GM12878 (cell line): Measurements from ENCODE around the gene ZNF710. TPM values are rescaled to one million over a fixed set of nuclear protein-coding genes. Genes with fewer than 3 reads are reported as not detected.

Source experiments
- ATAC-seq: fragments of 200-7000 bp; cut with Tn5 transposase; 3 replicates; pipeline ENCODE4 v1.9.1; 2020; ENCODE audit warnings: mild to moderate bottlenecking, moderate library complexity
- BruUV-seq: library from RNA; stranded (reverse); fragments of 400-500 nt; replicated peaks from 2 replicates; lab custom pipeline; 2021; lab: Mats Ljungman, UMichigan
- CTCF ChIA-PET: fragments of 300-600 bp; sonication (Branson Sonifier 250); formaldehyde crosslinking; extraction: SDS; loops from one replicate; lab custom pipeline; 2021; ENCODE audit warnings: inconsistent platforms; lab: Yijun Ruan, JAX
- POLR2A ChIA-PET: fragments of 350-600 bp; formaldehyde crosslinking; extraction: SDS; loops from one replicate; lab custom pipeline; 2021; ENCODE audit warnings: inconsistent platforms; lab: Charles Lee
- RAD21 ChIA-PET: fragments of 300-600 bp; sonication (Branson Sonifier 250); formaldehyde crosslinking; loops from one replicate; lab custom pipeline; 2023; ENCODE audit warnings: antibody characterized with exemption; ENCODE audit not compliant: unreplicated experiment; lab: Charles Lee
- SMC1A ChIA-PET: fragments of 300-600 bp; sonication (Branson Sonifier 250); formaldehyde crosslinking; loops from one replicate; lab custom pipeline; 2023; ENCODE audit not compliant: unreplicated experiment, uncharacterized antibody; lab: Charles Lee
- DNase-seq: peaks from one replicate; pipeline ENCODE4 v3.0.0-alpha.2; 2011; ENCODE audit warnings: low read depth, low spot score
- FAIRE-seq: peaks from 3 replicates; lab custom pipeline; 2011; peaks lifted over from hg19 to GRCh38; lab: Jason Lieb, UNC
- H2AFZ ChIP-seq: 2 replicates; pipeline ENCODE4 v1.6.0; 2011; ENCODE audit warnings: low read depth, low read length, control low read depth; ENCODE audit not compliant: control insufficient read depth
- H3K27ac ChIP-seq: 2 replicates; pipeline ENCODE4 v1.5.1; 2011; ENCODE audit warnings: control low read depth; ENCODE audit not compliant: control insufficient read depth, insufficient read depth
- H3K27me3 ChIP-seq, 2 experiments: replicated peaks in 1 of 2; 2 replicates each; pipeline versions ENCODE4 v1.6.0 to v1.6.1; 2011; ENCODE audit warnings: low read length in 1 of 2; ENCODE audit not compliant: control insufficient read depth in 2 of 2, insufficient read depth in 2 of 2
- H3K36me3 ChIP-seq, 2 experiments: 2 replicates each; pipeline ENCODE4 v1.5.1; 2011; ENCODE audit warnings: low read length in 1 of 2; ENCODE audit not compliant: control insufficient read depth in 2 of 2, insufficient read depth in 2 of 2
- H3K4me1 ChIP-seq: 2 replicates; pipeline ENCODE4 v1.6.1; 2011; ENCODE audit warnings: mild to moderate bottlenecking, low read length, moderate library complexity, mixed read lengths; ENCODE audit not compliant: control insufficient read depth, insufficient read depth
- H3K4me2 ChIP-seq: 2 replicates; pipeline ENCODE4 v1.6.0; 2011; ENCODE audit warnings: control low read depth; ENCODE audit not compliant: control insufficient read depth, insufficient read depth
- H3K4me3 ChIP-seq: fragments of 200-600 bp; sonication (generic); 2 replicates; pipeline ENCODE4 v1.5.1; 2016
- H3K79me2 ChIP-seq: 2 replicates; pipeline ENCODE4 v1.6.0; 2011; ENCODE audit warnings: low read length; ENCODE audit not compliant: control insufficient read depth, insufficient read depth
- H3K9ac ChIP-seq: 2 replicates; pipeline ENCODE4 v1.8.0; 2011; ENCODE audit warnings: low read length, control low read depth, mixed read lengths; ENCODE audit not compliant: control insufficient read depth, insufficient read depth
- H3K9me3 ChIP-seq: replicated peaks from 3 replicates; pipeline ENCODE4 v1.5.1; 2011; ENCODE audit warnings: mild to moderate bottlenecking, low read length; ENCODE audit not compliant: control insufficient read depth, insufficient read depth
- H4K20me1 ChIP-seq: 2 replicates; pipeline ENCODE4 v1.6.0; 2011; ENCODE audit not compliant: control insufficient read depth, insufficient read depth
- CREM ChIP-seq: IDR thresholded peaks from 2 replicates; pipeline ENCODE4 v1.6.1; 2014; ENCODE audit warnings: antibody characterized with exemption, low read depth
- EP300 ChIP-seq, 2 experiments: fragments of 150-350 bp in 1 of 2; IDR thresholded peaks; 2 replicates each; pipeline ENCODE4 v1.6.1; 2011 to 2012; ENCODE audit warnings: low read depth in 2 of 2, low read length in 2 of 2, borderline replicate concordance in 1 of 2, improper control_type of control experiment in 1 of 2, inconsistent platforms in 1 of 2; ENCODE audit not compliant: control insufficient read depth in 1 of 2
- HDGF ChIP-seq: fragments of 450-650 bp; IDR thresholded peaks from 2 replicates; pipeline ENCODE4 v1.6.1; 2016; ENCODE audit warnings: antibody characterized with exemption
- POLR2AphosphoS5 ChIP-seq: IDR thresholded peaks from 2 replicates; pipeline ENCODE4 v1.6.1; 2011; ENCODE audit warnings: mild to moderate bottlenecking, low read length, inconsistent platforms
- SKIL ChIP-seq: fragments of 450-650 bp; IDR thresholded peaks from 2 replicates; pipeline ENCODE4 v1.6.1; 2017; ENCODE audit warnings: mild to moderate bottlenecking, low read depth, inconsistent platforms; ENCODE audit not compliant: poor library complexity, severe bottlenecking
- SREBF2 ChIP-seq: IDR thresholded peaks from 2 replicates; pipeline ENCODE4 v1.6.1; 2012; ENCODE audit warnings: mild to moderate bottlenecking, low read length
- SUZ12 ChIP-seq: fragments of 200-600 bp; sonication (generic); IDR thresholded peaks from one replicate; pipeline ENCODE4 v1.6.1; 2018; ENCODE audit warnings: antibody characterized with exemption, mild to moderate bottlenecking; ENCODE audit not compliant: unreplicated experiment
- TCF7 ChIP-seq: IDR thresholded peaks from 2 replicates; pipeline ENCODE4 v1.6.1; 2014; ENCODE audit warnings: antibody characterized with exemption, borderline replicate concordance
- ZNF207 ChIP-seq: fragments of 450-650 bp; IDR thresholded peaks from 2 replicates; pipeline ENCODE4 v1.6.1; 2014; ENCODE audit warnings: antibody characterized with exemption, mild to moderate bottlenecking, borderline replicate concordance
- ZNF24 ChIP-seq: fragments of 450-650 bp; IDR thresholded peaks from 2 replicates; pipeline ENCODE4 v1.6.1; 2017; ENCODE audit warnings: antibody characterized with exemption, mild to moderate bottlenecking
- ZNF622 ChIP-seq: fragments of 450-650 bp; IDR thresholded peaks from 2 replicates; pipeline ENCODE4 v1.6.1; 2017; ENCODE audit warnings: mild to moderate bottlenecking, inconsistent platforms
- WGBS: methylation state at CpG from one replicate; pipeline ENCODE4 v1.1.6; 2016; ENCODE audit warnings: low lambda C conversion rate; ENCODE audit not compliant: insufficient replicate concordance, insufficient coverage; ENCODE audit errors: missing lambda C conversion rate; 5-methylcytosine and 5-hydroxymethylcytosine counted together
- in situ Hi-C: fragments of 300-500 bp; cut with MboI; formaldehyde crosslinking; loops from 9 replicates; pipeline ENCODE4 v1.14.3; 2018; ENCODE audit warnings: mixed read lengths
- intact Hi-C: fragments of 100-400 bp; cut with micrococcal nuclease; formaldehyde crosslinking; loops from one replicate; pipeline ENCODE4 v1.14.2; 2022; ENCODE audit not compliant: unreplicated experiment
- polyA plus RNA-seq, 11 experiments: library from polyadenylated mRNA; depleted of rRNA in 4 of 11; unstranded in 6 of 11; stranded (reverse) in 5 of 11; fragments of >200 nt; fragmentation: Nextera tagmentation in 4 of 11; fragmentation: Illumina TruSeq in 1 of 11; extraction: Ambion mirVana in 4 of 11; extraction: Trizol in 1 of 11; gene quantifications; 1 replicate in 1 of 11; 2 replicates in 10 of 11; pipeline versions ENCODE4 v1.2.1 to v1.2.3, GENCODE V29; 2011 to 2016; ENCODE audit warnings: inconsistent platforms in 2 of 11, missing spikeins in 2 of 11, low read depth in 1 of 11
- total RNA-seq, 4 experiments: library from RNA; depleted of rRNA in 3 of 4; stranded (reverse); fragments of >200 nt in 3 of 4; fragmentation: Illumina TruSeq in 1 of 4; extraction: Trizol in 1 of 4; gene quantifications; 2 replicates each; pipeline versions ENCODE4 v1.2.1 to v1.2.3, GENCODE V29; 2013 to 2021

Gene ZNF710
- total and polyA plus RNA-seq, 10 of the 15 experiments (the other 5 are each of a cell fraction or from before 2014, with no cell fraction given) = 1.4 to 43.5 (median 9.8) TPM

GRCh38 chr15:90015749-90016148, 14.6 kb downstream of the ZNF710 start:
- no peak overlapping the region for H3K9ac ChIP-seq
- no peak for FAIRE-seq
- peaks cover 73% of the 10 kb centered on the region for H3K79me2 ChIP-seq
- no peak overlapping the region for H3K4me2 ChIP-seq
- H3K9me3 ChIP-seq = peaks cover 9% of the 10 kb centered on the region; the same call in 2 of the 3 replicates
- no TSS peak for BruUV-seq
- intact Hi-C loops (no loop called here), in situ Hi-C loops (no loop called here)
- 98% methylated on average over 8 of the region's 8 CpGs for WGBS
- H3K27me3 ChIP-seq = no peaks in the 10 kb centered on the region
- H2AFZ ChIP-seq = no peak overlapping the region
- peaks cover 0 to 4% of the 10 kb centered on the region in 2 experiments; a peak in 1 of 4 replicates for H3K36me3 ChIP-seq
- ATAC-seq = no peak
- no peak overlapping the region for H3K27ac ChIP-seq
- DNase-seq = no peak
- no peak overlapping the region for H3K4me3 ChIP-seq
- ChIA-PET POLR2A (interaction anchor here (0.6 to 1.3 kb wide), 3 partner anchors 11 to 29 kb away, joined by 3 to 4 read pairs (median 3); no protein-coding TSS in a partner anchor), CTCF (interaction anchor here (0.7 to 2.4 kb wide), 4 partner anchors 10 to 254 kb away, joined by 3 to 6 read pairs (median 4); no protein-coding TSS in a partner anchor), SMC1A (interaction anchor here (20.0 kb wide), 1 partner anchor 15 kb away, joined by 224 read pairs; no protein-coding TSS in a partner anchor), RAD21 (no interaction called here)
- H4K20me1 ChIP-seq = no peaks in the 10 kb centered on the region
- peaks cover 18% of the 10 kb centered on the region for H3K4me1 ChIP-seq
- no peak for TF ChIP-seq EP300 (IDR thresholded peaks at IDR 0.05; ENCODE audit: borderline replicate concordance in 1 of 2, control insufficient read depth in 1 of 2, low read depth in 2 of 2, low read length in 2 of 2)
- no peak for TF ChIP-seq HDGF
- no peak for TF ChIP-seq POLR2AphosphoS5
- TF ChIP-seq CREM = no peak
- no peak for TF ChIP-seq SREBF2
- TF ChIP-seq SUZ12 = no peak
- TF ChIP-seq ZNF24 = no peak
- TF ChIP-seq TCF7 = no peak
- TF ChIP-seq ZNF207 = no peak
- no peak for TF ChIP-seq SKIL
- TF ChIP-seq ZNF622 = no peak
- TF ChIP-seq, all 136 proteins: peak for 0
